ENCODE data around the gene PTGIS.

PTGIS gene

DNA sequence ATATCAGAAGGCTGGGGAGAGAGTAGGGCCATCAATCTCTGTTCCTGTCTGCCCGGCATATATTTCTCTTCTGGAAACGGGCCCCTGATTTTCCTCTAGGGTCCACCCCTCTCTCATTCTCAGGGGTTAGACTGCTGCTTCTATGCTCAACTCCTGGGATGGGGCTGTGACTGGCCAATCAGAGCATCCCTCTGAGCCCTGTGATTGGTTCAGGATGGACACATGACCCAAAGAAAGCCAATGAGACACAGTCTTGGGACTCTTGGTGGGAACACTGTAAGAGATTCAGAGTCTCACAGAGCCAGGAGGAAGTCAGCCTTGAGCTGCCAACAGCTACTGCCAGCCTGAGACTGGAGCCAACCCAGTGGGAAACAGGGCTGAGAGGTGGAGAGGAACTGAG, 54.4 kb downstream of the PTGIS start:
- no peak overlapping the region for H3K4me3 ChIP-seq (ENCODE audit: low read depth, low read length)
- no peak for DNase-seq (ENCODE audit: low read depth)
- TF ChIP-seq, protein P1, sequence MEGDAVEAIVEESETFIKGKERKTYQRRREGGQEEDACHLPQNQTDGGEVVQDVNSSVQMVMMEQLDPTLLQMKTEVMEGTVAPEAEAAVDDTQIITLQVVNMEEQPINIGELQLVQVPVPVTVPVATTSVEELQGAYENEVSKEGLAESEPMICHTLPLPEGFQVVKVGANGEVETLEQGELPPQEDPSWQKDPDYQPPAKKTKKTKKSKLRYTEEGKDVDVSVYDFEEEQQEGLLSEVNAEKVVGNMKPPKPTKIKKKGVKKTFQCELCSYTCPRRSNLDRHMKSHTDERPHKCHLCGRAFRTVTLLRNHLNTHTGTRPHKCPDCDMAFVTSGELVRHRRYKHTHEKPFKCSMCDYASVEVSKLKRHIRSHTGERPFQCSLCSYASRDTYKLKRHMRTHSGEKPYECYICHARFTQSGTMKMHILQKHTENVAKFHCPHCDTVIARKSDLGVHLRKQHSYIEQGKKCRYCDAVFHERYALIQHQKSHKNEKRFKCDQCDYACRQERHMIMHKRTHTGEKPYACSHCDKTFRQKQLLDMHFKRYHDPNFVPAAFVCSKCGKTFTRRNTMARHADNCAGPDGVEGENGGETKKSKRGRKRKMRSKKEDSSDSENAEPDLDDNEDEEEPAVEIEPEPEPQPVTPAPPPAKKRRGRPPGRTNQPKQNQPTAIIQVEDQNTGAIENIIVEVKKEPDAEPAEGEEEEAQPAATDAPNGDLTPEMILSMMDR (conservative IDR thresholded peaks at IDR 0.05; ENCODE audit: low read depth, low read length), result no peak

DNA sequence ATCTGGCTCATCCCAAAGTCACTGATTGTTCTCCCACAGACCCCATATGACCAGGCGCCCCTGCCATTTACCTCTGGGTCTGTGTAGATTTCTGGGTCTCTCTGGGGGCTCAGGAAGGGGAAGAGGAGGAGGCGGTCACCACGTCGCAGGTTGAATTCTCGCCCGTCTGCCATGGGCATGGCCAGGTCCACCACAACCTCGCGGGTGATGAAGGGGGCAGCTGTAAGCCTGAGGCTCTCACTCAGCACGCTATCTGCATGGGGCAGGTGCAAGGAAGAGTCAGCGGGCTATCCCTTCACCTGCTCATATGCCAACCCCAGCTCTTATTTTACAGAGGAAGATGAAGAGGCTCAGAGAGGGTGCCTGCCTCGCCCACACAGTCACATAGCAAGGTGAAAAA, 54.9 kb downstream of the PTGIS start:
- TF ChIP-seq, protein P1 (conservative IDR thresholded peaks at IDR 0.05; ENCODE audit: low read depth, low read length), result no peak
- DNase-seq (ENCODE audit: low read depth), result no peak
- H3K4me3 ChIP-seq (ENCODE audit: low read depth, low read length), result no peak overlapping the region

DNA sequence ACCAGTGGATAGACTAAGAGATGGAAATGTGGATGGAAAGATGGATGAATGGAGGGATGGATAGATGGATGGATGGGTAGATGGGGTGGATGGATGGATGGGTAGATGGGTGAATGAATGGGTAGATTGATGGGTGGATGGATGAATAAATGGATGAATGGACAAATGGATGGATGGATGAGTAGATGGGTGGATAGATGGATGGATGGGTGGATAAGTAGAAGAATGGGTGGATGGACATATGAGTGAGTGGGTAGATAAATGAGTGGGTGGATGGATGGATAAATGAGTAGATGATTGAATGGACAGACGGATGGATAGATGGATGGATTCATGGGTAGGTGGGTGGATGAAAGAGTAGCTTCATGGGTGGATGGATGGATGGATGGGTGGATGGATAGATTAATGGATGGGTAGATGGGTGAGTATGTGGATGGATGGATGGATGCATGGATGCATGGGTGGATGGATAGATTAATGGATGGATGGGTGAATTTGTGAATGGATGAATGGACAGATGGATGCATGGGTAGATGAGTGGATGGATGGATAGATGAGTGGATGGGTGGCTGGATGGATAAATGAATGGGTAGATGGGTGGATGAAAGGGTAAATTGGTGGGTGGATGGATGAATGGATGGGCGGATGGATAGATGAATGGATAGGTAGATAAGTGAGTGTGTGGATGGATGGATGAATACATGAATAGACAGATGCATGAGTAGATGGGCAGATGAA, 56.0 kb downstream of the PTGIS start:
- TF ChIP-seq, protein P1 (conservative IDR thresholded peaks at IDR 0.05; ENCODE audit: low read depth, low read length), result no peak
- no peak for DNase-seq (ENCODE audit: low read depth)
- H3K4me3 ChIP-seq (ENCODE audit: low read depth, low read length), result no peak overlapping the region

DNA sequence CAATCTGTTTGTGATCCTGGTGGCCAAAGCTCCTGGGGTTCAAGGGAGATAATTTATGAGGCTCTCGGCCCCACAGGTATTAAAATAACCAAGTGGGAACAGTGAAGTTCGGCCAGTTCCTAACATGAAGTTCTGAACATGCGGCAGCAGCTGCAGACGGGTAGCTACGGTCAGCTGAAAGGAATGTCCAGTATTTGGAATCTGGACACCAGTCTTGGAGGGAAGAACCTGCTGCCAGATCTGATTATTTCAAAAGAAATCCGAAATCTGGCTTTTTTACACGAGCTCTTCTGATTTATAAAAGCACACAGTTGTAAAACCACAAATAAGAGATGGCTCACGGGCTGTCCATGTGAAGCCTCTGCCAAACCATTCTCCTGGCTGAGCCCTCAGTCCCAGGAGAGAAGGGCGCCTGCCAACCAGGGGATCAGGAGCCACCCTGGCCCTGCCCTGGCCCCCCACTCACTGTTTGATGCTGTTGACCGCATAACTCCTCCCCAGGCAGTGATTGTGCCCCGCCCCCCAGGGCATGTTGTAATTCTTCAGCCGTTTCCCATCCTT, 57.3 kb downstream of the PTGIS start:
- TF ChIP-seq, protein P1 (conservative IDR thresholded peaks at IDR 0.05; ENCODE audit: low read depth, low read length), result no peak
- no peak overlapping the region for H3K4me3 ChIP-seq (ENCODE audit: low read depth, low read length)
- DNase-seq (ENCODE audit: low read depth), result peak; percentile 92

DNA sequence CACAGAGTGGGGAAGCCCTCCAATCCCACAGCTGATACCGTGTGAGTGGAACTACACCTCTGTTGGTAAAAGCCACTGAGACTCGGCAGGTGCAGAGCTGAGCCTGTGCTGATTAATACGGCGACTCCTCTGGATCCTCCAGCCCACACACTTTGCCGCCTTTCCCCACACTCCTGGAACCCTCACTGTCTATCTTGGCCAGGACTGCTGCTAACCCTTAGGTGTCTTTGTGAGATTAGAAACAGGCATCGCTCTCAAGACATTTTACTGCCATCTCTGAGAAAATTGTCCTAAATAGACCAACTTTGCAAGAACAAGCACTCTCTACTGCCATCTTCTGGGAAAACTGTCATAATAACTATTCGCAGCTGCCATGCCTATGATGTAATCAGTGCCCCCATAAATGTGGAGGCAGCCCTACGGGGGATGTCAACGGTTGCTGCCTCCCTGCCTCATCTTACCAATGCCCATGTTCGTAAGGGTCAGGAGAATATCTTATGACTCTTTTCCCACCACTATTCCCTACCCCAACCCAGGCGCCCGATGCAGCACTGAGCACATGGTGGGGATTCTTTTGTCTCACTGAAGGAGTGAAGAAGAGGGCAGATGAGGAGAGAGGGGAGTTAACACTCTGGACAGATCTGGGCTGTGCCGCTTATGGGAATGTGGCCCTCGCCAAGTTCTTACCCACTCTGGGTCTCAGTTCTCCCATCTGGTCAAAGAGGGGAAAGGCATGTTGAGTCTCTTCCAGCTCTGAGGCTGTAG, 59.3 kb downstream of the PTGIS start:
- peak; percentile 76 for DNase-seq (ENCODE audit: low read depth)
- TF ChIP-seq, protein P1 (conservative IDR thresholded peaks at IDR 0.05; ENCODE audit: low read depth, low read length), result peak; percentile 69
- no peak overlapping the region for H3K4me3 ChIP-seq (ENCODE audit: low read depth, low read length)

DNA sequence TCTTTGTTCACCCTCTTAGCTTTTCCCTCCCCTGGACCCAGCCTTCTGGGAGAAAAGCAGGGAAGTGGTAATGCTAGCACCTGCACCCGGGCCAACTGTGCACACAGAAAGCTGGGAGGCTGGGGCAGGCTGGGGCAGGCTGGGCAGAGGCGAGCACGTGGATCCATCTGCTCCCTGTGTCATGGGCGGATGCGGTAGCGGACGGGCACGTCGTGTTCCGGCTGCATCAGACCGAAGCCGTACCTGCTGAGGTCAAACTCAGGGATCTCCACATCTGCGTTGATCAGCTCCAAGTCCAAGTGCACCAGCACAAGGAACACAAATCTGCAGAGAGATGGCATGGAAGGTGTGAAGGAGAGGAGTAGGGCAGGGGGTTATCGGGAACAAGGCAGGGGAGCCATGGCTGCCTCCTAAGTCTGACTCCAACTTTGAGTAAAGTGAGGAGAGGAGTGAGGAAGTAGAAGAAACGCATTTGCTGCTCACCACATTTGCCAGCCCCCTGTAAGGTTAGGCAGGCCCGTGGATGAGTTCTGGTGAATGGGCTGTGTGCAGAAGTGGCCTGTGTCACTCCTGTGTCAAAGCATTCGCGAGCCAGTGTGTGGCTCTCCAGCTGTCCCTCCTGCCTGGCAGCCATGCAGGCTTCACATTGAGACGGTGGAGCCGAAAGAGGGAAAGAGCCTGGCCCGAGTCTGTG, 60.0 kb downstream of the PTGIS start:
- no peak overlapping the region for H3K4me3 ChIP-seq (ENCODE audit: low read depth, low read length)
- TF ChIP-seq, protein P1 (conservative IDR thresholded peaks at IDR 0.05; ENCODE audit: low read depth, low read length), result no peak
- DNase-seq (ENCODE audit: low read depth), result no peak

Measured in choroid plexus epithelial cell (primary cell).